Measurements from ENCODE around the gene CDC123.

DNA sequence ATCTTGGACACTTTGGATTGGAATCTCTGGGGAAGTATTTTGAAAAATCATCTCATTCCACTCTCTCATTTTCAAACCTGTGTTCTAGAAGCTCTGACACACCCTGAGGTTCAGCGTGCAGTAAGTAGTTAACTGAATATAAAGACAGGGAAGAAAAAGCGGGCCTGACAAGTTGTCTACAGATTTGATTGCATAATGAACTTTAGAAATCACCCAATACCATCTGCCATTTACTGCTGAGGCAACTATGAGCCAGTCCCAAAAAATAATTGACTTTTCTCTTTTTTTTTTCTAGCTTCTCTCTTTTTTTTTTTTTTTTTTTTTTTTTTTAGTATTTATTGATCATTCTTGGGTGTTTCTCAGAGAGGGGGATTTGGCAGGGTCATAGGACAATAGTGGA, 29.5 kb downstream of the CDC123 start:
- TF ChIP-seq TAF1 (conservative IDR thresholded peaks at IDR 0.05) (no peak), YY1 (IDR thresholded peaks at IDR 0.05) (no peak), SP1 (IDR thresholded peaks at IDR 0.05) (no peak), EGR1 (IDR thresholded peaks at IDR 0.05; ENCODE audit: low read depth in 2 of 2) (no peak), JUND (IDR thresholded peaks at IDR 0.05) (no peak)
- TF ChIP-seq, protein P1, sequence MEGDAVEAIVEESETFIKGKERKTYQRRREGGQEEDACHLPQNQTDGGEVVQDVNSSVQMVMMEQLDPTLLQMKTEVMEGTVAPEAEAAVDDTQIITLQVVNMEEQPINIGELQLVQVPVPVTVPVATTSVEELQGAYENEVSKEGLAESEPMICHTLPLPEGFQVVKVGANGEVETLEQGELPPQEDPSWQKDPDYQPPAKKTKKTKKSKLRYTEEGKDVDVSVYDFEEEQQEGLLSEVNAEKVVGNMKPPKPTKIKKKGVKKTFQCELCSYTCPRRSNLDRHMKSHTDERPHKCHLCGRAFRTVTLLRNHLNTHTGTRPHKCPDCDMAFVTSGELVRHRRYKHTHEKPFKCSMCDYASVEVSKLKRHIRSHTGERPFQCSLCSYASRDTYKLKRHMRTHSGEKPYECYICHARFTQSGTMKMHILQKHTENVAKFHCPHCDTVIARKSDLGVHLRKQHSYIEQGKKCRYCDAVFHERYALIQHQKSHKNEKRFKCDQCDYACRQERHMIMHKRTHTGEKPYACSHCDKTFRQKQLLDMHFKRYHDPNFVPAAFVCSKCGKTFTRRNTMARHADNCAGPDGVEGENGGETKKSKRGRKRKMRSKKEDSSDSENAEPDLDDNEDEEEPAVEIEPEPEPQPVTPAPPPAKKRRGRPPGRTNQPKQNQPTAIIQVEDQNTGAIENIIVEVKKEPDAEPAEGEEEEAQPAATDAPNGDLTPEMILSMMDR (IDR thresholded peaks at IDR 0.05; ENCODE audit: low read depth, low read length, missing input control) = no peak
- TF ChIP-seq, protein P2, sequence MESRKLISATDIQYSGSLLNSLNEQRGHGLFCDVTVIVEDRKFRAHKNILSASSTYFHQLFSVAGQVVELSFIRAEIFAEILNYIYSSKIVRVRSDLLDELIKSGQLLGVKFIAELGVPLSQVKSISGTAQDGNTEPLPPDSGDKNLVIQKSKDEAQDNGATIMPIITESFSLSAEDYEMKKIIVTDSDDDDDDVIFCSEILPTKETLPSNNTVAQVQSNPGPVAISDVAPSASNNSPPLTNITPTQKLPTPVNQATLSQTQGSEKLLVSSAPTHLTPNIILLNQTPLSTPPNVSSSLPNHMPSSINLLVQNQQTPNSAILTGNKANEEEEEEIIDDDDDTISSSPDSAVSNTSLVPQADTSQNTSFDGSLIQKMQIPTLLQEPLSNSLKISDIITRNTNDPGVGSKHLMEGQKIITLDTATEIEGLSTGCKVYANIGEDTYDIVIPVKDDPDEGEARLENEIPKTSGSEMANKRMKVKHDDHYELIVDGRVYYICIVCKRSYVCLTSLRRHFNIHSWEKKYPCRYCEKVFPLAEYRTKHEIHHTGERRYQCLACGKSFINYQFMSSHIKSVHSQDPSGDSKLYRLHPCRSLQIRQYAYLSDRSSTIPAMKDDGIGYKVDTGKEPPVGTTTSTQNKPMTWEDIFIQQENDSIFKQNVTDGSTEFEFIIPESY (IDR thresholded peaks at IDR 0.05) = no peak
- TF ChIP-seq, protein P3, sequence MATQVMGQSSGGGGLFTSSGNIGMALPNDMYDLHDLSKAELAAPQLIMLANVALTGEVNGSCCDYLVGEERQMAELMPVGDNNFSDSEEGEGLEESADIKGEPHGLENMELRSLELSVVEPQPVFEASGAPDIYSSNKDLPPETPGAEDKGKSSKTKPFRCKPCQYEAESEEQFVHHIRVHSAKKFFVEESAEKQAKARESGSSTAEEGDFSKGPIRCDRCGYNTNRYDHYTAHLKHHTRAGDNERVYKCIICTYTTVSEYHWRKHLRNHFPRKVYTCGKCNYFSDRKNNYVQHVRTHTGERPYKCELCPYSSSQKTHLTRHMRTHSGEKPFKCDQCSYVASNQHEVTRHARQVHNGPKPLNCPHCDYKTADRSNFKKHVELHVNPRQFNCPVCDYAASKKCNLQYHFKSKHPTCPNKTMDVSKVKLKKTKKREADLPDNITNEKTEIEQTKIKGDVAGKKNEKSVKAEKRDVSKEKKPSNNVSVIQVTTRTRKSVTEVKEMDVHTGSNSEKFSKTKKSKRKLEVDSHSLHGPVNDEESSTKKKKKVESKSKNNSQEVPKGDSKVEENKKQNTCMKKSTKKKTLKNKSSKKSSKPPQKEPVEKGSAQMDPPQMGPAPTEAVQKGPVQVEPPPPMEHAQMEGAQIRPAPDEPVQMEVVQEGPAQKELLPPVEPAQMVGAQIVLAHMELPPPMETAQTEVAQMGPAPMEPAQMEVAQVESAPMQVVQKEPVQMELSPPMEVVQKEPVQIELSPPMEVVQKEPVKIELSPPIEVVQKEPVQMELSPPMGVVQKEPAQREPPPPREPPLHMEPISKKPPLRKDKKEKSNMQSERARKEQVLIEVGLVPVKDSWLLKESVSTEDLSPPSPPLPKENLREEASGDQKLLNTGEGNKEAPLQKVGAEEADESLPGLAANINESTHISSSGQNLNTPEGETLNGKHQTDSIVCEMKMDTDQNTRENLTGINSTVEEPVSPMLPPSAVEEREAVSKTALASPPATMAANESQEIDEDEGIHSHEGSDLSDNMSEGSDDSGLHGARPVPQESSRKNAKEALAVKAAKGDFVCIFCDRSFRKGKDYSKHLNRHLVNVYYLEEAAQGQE (IDR thresholded peaks at IDR 0.05) = no peak
- TF ChIP-seq, protein P4, sequence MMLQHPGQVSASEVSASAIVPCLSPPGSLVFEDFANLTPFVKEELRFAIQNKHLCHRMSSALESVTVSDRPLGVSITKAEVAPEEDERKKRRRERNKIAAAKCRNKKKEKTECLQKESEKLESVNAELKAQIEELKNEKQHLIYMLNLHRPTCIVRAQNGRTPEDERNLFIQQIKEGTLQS (IDR thresholded peaks at IDR 0.05) = no peak
- TF ChIP-seq, protein P5, sequence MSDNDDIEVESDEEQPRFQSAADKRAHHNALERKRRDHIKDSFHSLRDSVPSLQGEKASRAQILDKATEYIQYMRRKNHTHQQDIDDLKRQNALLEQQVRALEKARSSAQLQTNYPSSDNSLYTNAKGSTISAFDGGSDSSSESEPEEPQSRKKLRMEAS (IDR thresholded peaks at IDR 0.05) = no peak
